CD4-positive, alpha-beta T cell treated with Interleukin-21 for 1 hour (primary cell): ENCODE results near the gene GNL1.

Experiments
- DNase-seq: peaks from one replicate; pipeline ENCODE4 v3.0.0-alpha.2; 2020

The GNL1 gene

DNA sequence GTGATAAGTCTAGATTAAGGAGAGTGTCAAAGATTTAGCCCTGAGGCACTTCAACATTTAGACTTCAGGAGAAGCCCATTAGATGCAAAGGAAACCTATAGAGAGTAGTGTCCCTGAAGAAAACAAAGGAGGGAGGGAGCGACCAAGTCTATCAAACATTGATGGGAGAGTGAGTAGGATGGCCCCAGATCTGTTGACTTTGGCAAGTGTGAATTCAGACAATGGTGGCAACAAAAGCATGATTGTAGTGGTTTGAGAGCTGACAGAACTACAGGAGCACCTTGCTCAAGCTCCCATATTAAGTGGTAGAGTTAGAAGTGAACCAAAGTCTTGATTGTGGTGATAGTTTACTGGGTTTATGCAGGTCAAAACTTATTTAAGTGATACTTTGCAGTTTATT is 14.0 kb upstream of the GNL1 start:
- no peak for DNase-seq

DNA sequence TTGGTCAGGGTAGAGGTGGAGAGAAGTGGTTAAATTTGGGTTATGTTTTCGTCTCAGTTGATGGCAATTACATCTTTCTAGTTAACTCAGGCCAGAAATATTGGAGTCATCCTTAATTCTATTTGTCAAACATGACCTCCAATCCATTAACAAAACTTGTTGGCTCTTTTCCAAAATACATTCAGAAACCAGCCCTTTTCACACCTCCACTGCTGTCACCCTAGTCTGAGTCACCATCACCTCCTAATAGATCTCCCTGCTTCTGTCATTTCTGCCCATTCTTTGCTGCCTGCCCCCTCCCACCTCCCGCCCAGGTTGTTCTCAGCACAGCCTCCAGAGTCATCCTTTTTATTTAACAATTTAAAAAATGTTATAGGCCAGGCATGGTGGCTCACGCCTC is 12.0 kb upstream of the GNL1 start:
- peak; percentile 55 for DNase-seq

DNA sequence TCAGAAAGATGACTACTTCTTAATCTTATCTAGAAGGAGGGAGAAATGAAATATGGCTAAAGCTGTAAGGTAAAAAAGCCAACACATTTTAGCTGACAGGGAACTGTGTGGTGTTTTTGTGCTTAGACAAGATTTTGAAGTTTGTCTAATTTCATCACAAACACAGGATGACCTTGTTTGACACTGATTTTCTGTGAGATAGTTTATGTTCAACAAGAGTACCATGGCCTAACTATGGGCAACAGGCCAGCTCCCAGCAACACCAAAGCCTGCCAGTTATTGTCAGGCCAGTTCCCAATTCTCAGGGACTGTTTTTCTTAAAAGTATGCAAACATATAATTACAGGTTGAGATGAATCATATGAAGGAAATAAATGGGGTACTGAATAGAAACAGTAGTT is 9.5 kb upstream of the GNL1 start:
- DNase-seq = no peak

DNA sequence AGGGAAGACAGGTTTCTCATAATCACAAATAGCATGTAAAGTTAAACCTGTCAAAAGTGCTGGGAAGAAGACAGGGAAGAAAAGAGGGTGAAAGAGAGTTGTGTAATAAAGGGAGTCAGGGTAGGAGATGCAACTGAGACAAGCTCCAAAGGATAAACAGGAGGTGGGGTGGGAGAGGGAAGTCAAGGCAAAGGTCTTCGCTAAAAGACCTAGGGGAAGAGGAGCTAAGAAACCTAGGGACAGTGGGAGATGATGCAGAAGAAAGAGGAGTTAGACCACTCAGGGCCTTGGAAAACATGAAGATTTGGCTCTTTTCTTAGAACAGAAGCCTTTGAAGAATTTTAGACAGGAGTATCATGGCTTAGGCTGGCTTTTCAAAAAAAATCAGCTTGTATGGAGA is 7.8 kb upstream of the GNL1 start:
- DNase-seq = no peak

DNA sequence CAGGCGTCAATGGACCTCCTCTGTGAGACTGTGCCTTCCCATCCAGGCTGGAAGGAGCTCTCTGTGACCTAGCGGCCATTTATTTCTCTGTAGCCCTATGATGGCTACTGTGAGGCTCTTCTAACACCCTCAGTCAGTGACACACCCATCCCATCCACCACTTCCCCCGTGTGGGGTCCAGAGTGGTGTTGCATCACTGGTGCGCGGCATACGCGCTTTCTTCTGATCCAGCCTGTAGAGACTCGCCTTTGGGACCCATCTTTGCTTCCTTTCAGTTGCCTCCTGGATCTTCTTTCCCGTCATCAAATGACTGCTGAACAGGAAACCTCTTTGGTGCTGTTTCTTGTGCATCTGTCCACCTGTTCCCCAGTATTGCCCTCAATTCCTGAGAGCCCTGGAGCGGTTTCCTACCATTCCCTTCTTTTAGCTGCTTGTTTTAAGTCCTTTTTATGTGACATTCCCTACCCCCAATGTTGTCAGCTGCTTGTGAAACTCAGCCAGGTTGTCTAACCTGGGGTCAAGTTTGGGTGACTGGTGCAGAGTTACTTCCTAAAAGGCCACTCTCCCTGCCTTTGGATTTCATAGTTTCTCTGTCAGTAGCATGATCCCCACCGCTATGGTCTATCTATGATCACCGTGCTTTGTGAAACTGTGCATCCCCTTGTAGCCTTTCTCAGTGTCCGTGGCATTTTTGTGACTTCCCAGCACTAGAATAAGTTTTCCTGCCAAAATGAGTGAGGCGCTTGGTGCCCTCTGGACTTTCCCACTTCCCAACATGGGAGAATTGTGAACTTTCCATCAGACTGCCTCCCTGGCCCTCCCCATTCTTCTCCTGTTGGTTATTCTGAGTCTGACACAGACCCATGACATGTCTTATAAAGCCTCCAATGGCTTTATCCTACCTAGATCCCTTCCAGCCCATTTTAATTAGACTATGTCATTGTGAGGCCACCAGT is 6.5 kb upstream of the GNL1 start:
- DNase-seq = no peak

DNA sequence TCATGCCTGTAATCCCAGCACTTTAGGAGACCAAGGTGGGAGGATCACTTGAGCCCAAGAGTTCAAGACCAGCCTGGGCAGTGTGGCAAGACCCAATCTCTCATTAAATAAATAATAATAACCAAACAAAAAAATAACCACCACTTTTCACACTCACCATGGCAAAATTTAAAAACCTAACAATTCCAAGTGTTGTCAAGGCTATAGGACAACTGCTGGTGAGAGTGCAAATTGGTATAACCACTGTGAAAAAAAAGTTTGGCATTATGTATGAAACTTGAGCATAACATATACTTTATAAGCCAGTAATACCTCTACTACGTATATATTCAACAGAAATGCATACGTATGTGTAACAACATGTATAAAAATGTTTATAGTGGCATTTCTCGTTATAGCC is 4.6 kb upstream of the GNL1 start:
- no peak for DNase-seq

DNA sequence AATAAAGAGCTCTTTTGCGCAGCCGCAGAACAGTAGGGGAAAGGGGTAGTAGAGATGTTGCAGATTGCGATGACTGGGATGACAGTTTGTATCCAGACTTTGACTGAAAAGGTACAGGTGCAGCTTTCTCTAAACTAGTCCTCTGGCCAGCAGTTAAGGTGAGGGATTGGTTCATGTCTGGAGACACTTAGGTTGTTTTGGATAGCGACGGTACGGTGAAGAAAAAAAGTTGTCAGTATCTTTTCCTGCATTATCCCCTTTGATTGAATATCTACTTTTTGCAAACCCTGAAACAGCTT is 1.3 kb upstream of the GNL1 start:
- peak; percentile 68 for DNase-seq

DNA sequence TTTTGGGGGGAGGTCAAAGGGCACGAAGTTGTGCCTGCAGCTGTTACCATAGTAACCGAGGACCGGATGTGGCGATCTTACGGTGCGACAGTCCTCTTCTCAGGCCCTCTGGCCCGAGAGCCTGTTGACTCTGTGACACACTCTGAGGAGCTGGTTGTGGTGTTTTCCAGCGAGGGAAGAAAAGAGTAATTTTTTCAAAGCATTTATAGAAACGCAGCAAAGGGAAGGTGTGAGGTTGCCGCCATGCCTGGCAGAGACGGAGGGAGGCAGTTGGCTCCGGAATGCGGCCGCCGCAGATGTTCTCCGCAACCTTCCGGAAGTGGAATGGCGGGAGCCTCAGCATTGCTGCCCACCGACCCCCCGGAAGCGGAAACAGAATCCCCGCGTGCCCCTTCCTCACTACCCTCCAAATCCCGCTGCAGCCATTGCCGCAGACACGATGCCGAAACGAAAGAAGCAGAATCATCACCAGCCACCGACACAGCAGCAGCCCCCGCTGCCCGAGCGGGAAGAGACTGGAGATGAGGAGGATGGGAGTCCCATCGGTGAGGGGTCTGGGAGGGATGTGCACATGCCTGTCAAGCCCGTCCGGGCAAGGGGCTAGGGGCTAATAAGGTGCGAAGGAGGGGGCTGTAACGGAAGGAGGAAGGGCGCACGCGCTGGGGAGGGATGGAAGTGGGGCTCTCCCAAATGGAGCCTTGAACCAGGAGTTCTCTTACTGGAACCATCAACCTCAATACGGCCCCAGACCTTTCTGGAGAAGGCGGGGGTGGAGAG is 805 bp upstream of the GNL1 start, which contains the start of gene PRR3:
Gene PRR3, plus strand, starts transcription at position 390 of the 777 bp plus-strand sequence. Its CDS starts 50 bp downstream, at position 440.
- DNase-seq = peak; percentile 93

DNA sequence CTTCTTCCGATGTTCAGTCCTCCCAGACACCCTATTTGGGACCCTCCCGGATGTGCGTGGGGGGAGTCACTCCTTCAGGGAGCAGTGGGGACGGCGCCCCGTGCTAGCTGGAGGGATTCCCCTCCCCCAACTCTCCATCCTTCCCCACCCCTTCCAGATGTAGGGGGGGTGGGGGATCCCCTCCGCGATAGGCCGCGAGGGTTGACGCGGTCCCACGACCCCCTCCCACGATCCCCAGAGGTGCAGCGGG is 548 bp downstream of the GNL1 start:
- no peak for DNase-seq

DNA sequence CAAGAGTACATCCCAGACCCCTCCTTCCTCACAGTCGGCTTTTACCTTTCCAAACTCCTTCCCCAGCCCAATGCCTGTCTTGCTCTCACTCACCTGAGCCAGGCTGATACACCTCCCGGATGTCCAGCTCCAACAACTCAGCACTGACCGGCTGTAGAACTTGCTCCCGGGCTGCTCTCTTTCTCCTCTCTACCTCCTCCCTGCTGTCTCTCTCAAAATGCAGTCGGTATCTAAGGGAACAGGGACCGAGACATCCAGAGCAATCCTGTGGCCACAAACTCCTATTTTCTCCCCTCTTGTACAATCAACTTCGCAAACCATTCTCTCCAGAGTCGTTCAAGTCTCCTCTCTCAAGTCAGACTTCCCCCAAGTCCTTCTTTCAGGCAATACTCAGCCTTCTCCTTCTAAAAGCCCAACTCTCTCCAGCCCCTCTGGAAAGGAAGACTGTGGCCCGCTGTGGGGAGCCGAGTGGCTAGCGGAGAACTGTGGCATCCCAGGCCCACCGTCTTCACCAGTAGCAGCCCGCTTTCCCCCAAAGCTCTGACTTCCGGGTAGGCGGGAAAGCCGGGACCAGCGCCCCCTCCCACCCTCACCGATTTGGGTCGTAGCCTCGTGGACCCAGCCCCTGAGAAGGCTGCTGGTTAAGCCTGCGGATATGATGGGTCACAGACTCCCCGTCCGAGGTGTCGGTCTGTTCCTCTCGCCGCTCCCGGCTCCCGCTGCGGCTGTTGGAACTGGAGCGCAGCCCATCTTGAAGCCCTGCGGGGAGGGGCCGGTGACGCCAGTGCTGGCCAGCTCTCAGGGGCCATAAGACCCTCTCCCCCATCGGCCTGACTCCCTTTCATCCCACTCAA is 1.1 kb downstream of the GNL1 start:
- no peak for DNase-seq

DNA sequence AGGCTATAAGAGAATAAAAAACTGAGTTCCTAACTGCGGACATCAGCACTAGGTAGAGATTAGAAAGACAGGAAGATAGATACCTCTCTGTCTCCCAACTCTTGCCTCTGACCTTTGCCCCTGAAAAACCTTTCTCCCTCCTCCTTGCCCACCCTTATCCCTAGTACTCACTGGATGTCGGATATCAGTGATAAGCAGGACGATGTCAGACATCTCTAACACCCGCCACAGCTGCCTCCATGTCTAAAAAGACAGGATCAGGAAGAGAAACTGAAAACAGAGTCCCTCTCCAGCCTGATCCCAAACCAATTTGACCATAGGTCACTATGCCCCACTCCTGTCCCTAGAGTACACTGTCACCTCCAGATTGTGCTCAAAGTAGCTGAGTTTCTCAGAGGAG is 1.9 kb downstream of the GNL1 start:
- no peak for DNase-seq

DNA sequence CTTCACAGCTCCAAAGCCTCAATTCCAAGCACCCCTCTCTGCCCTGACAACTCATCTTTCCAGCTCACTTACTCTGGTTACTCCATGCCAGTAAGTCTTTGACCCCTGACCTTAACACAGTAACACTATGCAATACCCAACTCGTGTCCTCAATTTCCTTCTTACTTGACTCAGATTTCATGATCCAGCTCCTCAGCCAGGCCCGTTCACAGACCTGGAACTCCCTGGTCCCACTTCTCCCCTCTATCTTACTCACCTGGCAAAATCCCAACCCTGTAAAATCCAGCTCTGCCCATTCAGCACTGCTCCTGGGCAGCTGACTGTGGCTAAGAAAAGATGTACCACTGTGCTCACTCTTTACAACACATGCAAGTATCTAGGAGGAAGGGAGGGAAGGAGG is 7.9 kb downstream of the GNL1 start:
- no peak for DNase-seq

DNA sequence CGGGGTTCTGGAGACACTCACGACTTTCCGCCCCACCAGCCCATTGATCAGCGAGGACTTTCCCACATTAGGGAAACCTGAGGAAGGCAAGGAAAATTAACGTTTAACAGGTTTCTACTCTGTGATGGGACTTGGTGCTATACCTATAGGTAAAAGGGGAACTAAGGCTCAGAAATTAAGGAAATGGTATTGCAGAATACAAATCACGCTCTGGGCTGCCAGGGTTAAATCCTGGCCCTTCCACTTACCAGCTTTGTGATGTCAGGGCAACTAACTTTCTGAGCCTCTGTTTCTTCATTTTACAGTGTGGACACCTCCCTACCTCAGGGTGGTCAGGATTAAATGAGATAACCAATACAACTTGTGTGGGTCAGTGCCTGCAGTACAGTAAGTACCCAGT is 8.8 kb downstream of the GNL1 start:
- no peak for DNase-seq

DNA sequence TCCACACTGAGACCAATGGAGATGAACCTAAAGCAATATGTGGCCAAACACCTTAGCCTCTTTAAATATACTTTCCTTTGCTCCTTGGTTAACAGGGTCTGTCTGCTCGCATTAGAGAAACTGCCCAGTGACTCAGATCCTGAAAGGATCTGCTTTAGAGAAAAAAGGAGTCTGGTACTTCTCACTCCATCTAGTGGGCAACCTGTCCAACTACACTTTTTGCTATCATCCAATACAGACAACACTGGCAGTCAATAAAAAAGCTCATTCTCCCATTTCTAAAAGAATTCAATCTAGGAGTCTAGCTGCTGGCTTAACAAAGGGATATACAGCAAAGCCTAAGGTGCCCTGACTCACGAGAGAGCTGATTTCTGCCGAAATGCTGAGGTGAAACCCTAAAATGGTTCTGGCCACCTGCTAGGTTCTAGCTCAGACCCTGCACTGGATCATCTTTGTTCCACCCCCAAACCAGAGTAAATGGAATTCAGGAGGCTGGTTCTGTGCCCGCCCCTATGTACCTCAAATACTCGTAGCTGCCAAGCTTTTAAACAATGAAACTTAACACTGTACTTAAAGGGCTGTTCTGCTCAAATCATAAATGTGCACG is 11.5 kb downstream of the GNL1 start:
- DNase-seq = peak; percentile 72

DNA sequence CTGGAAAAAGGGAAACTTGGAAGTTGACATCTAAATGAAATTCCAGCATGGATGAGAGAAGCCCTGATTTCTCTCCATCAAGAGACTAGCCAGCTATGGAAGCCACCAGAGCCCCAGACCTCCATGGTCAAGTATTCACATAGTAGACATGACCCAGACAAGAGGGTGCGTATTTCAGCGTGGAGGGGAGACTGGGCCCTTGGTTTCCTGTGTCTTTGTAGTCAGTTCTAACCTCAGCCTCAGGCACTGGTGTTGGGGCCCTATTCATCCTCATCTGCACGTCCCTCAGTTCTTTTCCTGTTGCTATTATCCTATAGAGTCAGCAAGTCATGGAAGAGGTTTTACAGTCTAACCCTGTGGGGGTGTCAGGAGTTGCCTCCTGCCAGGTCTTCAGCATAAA is 12.5 kb downstream of the GNL1 start:
- peak; percentile 51 for DNase-seq

DNA sequence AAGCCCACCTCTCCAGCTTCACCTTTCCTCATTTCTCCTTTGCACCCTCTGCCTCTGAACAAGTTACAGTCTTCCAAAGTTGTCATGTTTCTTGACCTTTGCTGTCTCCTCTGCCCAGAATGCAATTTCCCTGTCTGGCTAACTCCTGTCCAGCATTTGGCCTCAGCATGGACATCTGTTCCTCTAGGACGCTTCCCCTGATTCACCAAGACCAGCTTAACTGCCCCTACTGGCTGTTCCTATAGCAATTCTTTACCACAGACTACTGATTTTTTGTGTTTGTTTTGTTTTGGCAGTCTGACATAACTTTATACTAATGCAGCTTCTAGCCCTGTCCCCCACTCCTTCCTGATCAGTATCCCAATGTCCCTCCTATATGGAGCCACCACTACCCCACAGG is 13.4 kb downstream of the GNL1 start:
- DNase-seq = no peak

DNA sequence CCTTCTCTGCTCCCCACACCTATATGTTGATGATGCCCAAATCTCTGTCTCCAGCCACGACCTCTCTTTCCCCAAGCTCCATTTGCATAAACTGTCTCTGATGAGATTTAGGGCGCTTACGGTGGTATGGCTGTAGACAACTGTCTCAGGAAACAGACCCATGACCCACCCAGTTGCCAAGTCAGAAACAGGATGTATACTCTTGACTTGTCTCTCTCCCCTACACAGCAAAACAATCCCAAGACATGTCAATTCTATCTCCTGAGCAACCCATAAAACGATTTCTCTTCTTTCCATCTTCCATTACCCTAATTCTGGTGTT is 13.9 kb downstream of the GNL1 start:
- DNase-seq = peak; percentile 59

DNA sequence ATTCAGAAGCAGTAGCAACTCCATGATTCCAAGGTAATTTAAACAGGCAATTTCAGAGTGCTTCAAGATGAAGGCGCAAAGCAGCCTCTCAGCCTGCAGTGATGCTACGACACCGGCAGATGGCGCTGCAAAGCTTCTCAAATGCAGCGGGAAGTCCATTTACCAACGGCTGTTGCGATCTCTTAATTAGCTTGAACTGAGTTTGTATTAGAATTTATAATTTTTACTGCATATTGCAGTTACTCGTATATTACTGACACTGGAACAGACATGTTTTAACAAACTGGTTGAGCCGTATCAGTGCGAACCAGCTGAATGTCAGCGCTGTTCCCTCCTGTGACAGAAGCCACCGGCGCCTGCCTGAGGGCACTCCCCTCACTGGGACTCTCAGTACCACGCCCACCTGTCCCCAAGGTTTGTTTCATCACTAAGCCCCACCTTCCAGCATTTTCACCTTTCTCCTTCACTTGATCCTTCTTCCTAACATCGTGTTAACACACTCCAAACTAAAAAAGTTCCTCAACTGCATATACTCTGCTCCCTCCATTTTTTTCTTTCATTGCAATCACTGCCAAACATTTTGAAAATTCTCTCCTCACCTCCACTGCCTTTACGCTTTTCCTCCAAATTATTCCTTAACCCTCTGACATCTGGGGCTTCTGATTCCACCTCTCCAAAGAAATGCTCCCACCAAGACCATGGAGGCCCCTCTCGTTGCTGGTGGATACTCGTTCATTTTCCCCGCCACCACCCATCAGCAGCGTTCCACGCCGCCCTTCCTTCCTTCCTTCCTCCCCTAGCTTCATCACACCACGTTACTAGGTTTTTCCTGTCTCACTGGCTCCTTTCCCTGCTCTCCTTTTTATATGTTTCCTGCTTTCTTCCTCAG is 14.5 kb downstream of the GNL1 start:
- DNase-seq = peak; percentile 86

DNA sequence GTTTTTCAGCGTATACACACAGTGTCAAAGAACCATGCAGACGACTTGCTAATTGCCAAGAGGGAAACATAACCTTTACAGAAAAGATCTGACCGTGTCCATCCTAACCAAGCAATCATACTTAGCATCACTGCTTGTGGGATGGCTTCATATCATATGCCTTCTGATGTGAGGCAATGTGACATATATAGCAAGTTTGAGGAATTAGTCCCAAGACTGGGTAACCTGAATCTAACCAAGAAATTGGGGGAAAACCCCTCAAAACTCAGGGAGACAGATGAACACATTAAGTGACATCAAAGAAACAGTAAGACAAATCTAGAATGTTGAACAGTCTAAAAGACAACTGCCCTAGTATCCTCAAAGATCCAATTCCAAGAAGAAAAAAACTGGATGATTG is 18.4 kb downstream of the GNL1 start:
- DNase-seq = no peak

DNA sequence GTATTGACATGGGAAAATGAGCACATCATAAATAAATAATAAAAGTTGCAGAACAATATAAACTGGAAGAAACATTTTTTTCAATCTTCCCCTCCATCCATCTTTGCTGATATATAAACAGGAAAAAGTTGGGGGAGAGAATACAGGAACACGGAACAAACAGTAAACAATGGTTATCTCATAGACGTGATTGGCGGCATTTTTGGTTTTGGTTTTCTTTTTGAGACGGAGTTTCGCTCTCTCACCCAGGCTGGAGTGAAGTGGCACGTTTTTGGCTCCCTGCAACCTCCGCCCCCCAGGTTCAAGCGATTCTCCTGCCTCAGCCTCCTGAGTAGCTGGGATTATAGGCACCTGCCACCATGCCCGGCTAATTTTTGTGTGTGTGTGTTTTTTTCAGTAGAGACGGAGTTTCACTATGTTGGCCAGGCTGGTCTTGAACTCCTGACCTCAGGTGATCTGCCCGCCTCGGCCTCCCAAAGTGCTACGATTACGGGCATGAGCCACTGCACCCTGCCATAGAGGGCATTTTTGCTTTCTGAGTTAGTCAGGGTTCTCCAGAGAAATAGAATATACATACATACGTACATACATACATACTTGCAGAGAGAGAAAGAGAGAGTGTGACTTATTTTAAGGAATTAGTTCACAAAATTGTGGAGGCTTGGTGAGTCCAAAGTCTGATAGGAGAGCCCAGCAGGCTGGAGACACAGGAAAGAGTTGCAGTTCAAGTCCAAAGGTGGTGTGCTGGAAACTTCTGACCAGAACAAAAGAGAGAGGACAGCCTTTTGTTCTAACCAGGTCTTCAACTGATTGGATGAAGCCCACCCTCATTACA is 22.6 kb downstream of the GNL1 start:
- peak; percentile 60 for DNase-seq

DNA sequence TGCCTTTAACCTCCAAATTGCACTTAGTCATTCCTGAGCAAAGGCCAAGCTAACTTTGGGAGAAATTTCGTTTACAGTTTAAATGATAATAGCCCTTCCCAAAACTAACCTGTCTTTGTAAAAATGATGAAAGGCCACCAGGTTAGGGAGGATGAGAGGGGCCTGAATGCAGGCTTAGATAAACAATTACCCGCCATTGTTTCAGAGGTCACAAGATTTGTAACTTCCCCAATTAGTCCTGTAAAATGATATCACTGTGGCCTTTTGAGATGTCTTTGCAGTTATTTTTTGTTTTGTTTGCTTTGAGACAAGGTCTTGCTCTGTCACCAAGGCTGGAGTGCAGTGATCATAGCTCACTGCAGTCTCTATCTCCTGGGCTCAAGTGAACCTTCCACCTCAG is 26.3 kb downstream of the GNL1 start:
- DNase-seq = no peak
